HEK293 (cell line): ENCODE measurements around the gene CHCHD10.

ENCODE experiments used
- CTCF ChIA-PET: fragments of 350-600 bp; formaldehyde crosslinking; extraction: SDS; loops from one replicate; lab custom pipeline; 2021; ENCODE audit warnings: antibody characterized with exemption; lab: Yijun Ruan, JAX
- POLR2A ChIA-PET: fragments of 300-600 bp; formaldehyde crosslinking; extraction: SDS; loops from one replicate; lab custom pipeline; 2020; ENCODE audit warnings: antibody characterized with exemption, inconsistent platforms; lab: Yijun Ruan, JAX
- H3K27ac ChIP-seq: fragments of 200-500 bp; sonication (Bioruptor generic); 2 replicates; pipeline ENCODE4 v1.5.1; 2014; ENCODE audit warnings: low read depth, low read length, control low read depth, inconsistent platforms; ENCODE audit errors: extremely low read depth
- H3K36me3 ChIP-seq, 2 experiments: fragments of 200-500 bp in 1 of 2; sonication (Bioruptor generic) in 1 of 2; 1 replicate in 1 of 2; 2 replicates in 1 of 2; pipeline ENCODE4 v1.5.1; 2014 to 2017; ENCODE audit warnings: inconsistent platforms in 2 of 2, low read length in 2 of 2; ENCODE audit not compliant: control insufficient read depth in 2 of 2, insufficient read depth in 1 of 2
- H3K4me1 ChIP-seq: fragments of 200-500 bp; sonication (Bioruptor generic); 2 replicates; pipeline ENCODE4 v1.5.1; 2014; ENCODE audit warnings: mild to moderate bottlenecking, low read length, inconsistent platforms; ENCODE audit not compliant: control insufficient read depth, insufficient read depth
- H3K4me3 ChIP-seq: 2 replicates; pipeline ENCODE4 v1.5.1; 2011; ENCODE audit warnings: low read depth, mild to moderate bottlenecking, control low read depth, low read length, moderate library complexity
- H3K9me3 ChIP-seq: fragments of 200-500 bp; sonication (Bioruptor generic); 2 replicates; pipeline ENCODE4 v1.5.1; 2014; ENCODE audit warnings: low read depth, low read length, inconsistent platforms; ENCODE audit not compliant: control insufficient read depth, insufficient read depth
- GLI4 ChIP-seq: fragments of 450-650 bp; formaldehyde crosslinking; IDR thresholded peaks from 2 replicates; pipeline ENCODE4 v1.5.1; 2016; ENCODE audit warnings: missing biosample characterization, missing genetic modification characterization
- GLIS2 ChIP-seq: fragments of 450-650 bp; formaldehyde crosslinking; IDR thresholded peaks from 2 replicates; pipeline ENCODE4 v1.5.1; 2016; ENCODE audit warnings: missing biosample characterization, missing genetic modification characterization
- HOXC10 ChIP-seq: sonication (generic); formaldehyde crosslinking; IDR thresholded peaks from 2 replicates; pipeline ENCODE4 v1.8.1; 2023; ENCODE audit warnings: mild to moderate bottlenecking, missing genetic modification reagents
- KLF1 ChIP-seq: fragments of 450-650 bp; formaldehyde crosslinking; IDR thresholded peaks from 2 replicates; pipeline ENCODE4 v1.5.1; 2016; ENCODE audit warnings: missing biosample characterization, missing genetic modification characterization
- SETDB1 ChIP-seq: IDR thresholded peaks from one replicate; pipeline ENCODE4 v1.6.1; 2017; ENCODE audit warnings: mild to moderate bottlenecking, low read length, moderate library complexity, mixed read lengths; ENCODE audit not compliant: insufficient read length
- ZBTB21 ChIP-seq: fragments of 450-650 bp; formaldehyde crosslinking; IDR thresholded peaks from 2 replicates; pipeline ENCODE4 v1.5.1; 2017; ENCODE audit warnings: missing biosample characterization, missing genetic modification characterization
- ZNF121 ChIP-seq: fragments of 450-650 bp; formaldehyde crosslinking; IDR thresholded peaks from 2 replicates; pipeline ENCODE4 v1.5.1; 2016; ENCODE audit warnings: missing biosample characterization, missing genetic modification characterization
- ZNF146 ChIP-seq: fragments of 450-650 bp; formaldehyde crosslinking; IDR thresholded peaks from 2 replicates; pipeline ENCODE4 v1.5.1; 2016; ENCODE audit warnings: missing biosample characterization, missing genetic modification characterization
- ZNF19 ChIP-seq: fragments of 450-650 bp; formaldehyde crosslinking; IDR thresholded peaks from 2 replicates; pipeline ENCODE4; 2016; ENCODE audit warnings: missing biosample characterization, missing genetic modification characterization, low read depth
- ZNF670 ChIP-seq: fragments of 450-650 bp; formaldehyde crosslinking; IDR thresholded peaks from 2 replicates; pipeline ENCODE4 v1.5.1; 2016; ENCODE audit warnings: missing biosample characterization, missing genetic modification characterization, low read depth
- TF ChIP-seq, protein P1 (sequence below): fragments of 450-650 bp; formaldehyde crosslinking; IDR thresholded peaks from 2 replicates; pipeline ENCODE4 v1.5.1; 2017; ENCODE audit warnings: missing biosample characterization, missing genetic modification characterization
- TF ChIP-seq, protein P2 (sequence below): fragments of 450-650 bp; formaldehyde crosslinking; IDR thresholded peaks from 2 replicates; pipeline ENCODE4 v1.5.1; 2017; ENCODE audit warnings: missing biosample characterization, missing genetic modification characterization
- TF ChIP-seq, protein P3 (sequence below): fragments of 450-650 bp; formaldehyde crosslinking; IDR thresholded peaks from 2 replicates; pipeline ENCODE4; 2016; ENCODE audit warnings: missing biosample characterization, missing genetic modification characterization
- TF ChIP-seq, protein P4 (sequence below): fragments of 450-650 bp; formaldehyde crosslinking; IDR thresholded peaks from 2 replicates; pipeline ENCODE4 v1.5.1; 2017; ENCODE audit warnings: missing biosample characterization, missing genetic modification characterization
- TF ChIP-seq, protein P5 (sequence below): fragments of 450-650 bp; formaldehyde crosslinking; IDR thresholded peaks from 2 replicates; pipeline ENCODE4 v1.5.1; 2017; ENCODE audit warnings: missing biosample characterization, missing genetic modification characterization
- TF ChIP-seq, protein P6 (sequence below): fragments of 450-650 bp; IDR thresholded peaks from 2 replicates; pipeline ENCODE4 v1.5.1; 2018; ENCODE audit warnings: missing biosample characterization, mild to moderate bottlenecking, missing genetic modification characterization
- TF ChIP-seq, protein P7 (sequence below): fragments of 450-650 bp; formaldehyde crosslinking; conservative IDR thresholded peaks from 2 replicates; pipeline ENCODE4 v1.5.1; 2016; ENCODE audit warnings: low read depth, missing biosample characterization, missing genetic modification characterization

CHCHD10 gene

DNA sequence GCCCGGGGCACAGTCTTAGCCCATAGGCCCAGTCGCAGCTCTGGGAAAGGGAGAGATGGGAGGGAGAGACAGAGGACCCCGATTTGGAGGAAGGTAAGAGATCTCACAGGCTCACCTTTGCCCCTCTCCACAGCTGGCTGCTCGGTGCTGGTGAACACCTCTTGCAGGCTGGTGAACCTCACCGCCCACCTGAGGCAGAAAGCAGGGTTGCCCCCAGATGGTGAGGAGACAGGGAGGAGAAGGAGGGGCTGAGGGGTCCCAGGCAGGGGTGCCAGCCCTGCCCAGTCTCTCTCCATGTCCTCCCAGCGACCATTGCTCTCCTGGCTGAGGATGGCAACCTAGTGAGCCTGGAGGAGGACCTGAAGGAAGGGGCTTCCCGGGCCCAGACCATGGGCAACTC, 3.8 kb downstream of the CHCHD10 start:
- ChIA-PET CTCF (no interaction called here), POLR2A (no interaction called here)
- Histone ChIP-seq H3K9me3 (no peaks in the 10 kb centered on the region), H3K27ac (no peak overlapping the region), H3K4me1 (no peaks in the 10 kb centered on the region), H3K36me3 (peaks cover 0 to 24% of the 10 kb centered on the region in 2 experiments; a peak in 1 of 3 replicates), H3K4me3 (no peak overlapping the region)
- TF ChIP-seq, protein P1, sequence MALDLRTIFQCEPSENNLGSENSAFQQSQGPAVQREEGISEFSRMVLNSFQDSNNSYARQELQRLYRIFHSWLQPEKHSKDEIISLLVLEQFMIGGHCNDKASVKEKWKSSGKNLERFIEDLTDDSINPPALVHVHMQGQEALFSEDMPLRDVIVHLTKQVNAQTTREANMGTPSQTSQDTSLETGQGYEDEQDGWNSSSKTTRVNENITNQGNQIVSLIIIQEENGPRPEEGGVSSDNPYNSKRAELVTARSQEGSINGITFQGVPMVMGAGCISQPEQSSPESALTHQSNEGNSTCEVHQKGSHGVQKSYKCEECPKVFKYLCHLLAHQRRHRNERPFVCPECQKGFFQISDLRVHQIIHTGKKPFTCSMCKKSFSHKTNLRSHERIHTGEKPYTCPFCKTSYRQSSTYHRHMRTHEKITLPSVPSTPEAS = no peak
- no peak for TF ChIP-seq GLIS2 (tag by site-specific recombination)
- TF ChIP-seq HOXC10 (CRISPR knock-in tag) = no peak
- TF ChIP-seq ZBTB21 = no peak
- TF ChIP-seq, protein P2, sequence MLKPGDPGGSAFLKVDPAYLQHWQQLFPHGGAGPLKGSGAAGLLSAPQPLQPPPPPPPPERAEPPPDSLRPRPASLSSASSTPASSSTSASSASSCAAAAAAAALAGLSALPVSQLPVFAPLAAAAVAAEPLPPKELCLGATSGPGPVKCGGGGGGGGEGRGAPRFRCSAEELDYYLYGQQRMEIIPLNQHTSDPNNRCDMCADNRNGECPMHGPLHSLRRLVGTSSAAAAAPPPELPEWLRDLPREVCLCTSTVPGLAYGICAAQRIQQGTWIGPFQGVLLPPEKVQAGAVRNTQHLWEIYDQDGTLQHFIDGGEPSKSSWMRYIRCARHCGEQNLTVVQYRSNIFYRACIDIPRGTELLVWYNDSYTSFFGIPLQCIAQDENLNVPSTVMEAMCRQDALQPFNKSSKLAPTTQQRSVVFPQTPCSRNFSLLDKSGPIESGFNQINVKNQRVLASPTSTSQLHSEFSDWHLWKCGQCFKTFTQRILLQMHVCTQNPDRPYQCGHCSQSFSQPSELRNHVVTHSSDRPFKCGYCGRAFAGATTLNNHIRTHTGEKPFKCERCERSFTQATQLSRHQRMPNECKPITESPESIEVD (tag by site-specific recombination) = no peak
- TF ChIP-seq ZNF146 (tag by site-specific recombination) = no peak
- TF ChIP-seq, protein P3, sequence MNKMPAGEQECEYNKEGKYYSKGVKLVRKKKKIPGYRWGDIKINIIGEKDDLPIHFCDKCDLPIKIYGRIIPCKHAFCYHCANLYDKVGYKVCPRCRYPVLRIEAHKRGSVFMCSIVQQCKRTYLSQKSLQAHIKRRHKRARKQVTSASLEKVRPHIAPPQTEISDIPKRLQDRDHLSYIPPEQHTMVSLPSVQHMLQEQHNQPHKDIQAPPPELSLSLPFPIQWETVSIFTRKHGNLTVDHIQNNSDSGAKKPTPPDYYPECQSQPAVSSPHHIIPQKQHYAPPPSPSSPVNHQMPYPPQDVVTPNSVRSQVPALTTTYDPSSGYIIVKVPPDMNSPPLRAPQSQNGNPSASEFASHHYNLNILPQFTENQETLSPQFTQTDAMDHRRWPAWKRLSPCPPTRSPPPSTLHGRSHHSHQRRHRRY = no peak
- TF ChIP-seq, protein P4, sequence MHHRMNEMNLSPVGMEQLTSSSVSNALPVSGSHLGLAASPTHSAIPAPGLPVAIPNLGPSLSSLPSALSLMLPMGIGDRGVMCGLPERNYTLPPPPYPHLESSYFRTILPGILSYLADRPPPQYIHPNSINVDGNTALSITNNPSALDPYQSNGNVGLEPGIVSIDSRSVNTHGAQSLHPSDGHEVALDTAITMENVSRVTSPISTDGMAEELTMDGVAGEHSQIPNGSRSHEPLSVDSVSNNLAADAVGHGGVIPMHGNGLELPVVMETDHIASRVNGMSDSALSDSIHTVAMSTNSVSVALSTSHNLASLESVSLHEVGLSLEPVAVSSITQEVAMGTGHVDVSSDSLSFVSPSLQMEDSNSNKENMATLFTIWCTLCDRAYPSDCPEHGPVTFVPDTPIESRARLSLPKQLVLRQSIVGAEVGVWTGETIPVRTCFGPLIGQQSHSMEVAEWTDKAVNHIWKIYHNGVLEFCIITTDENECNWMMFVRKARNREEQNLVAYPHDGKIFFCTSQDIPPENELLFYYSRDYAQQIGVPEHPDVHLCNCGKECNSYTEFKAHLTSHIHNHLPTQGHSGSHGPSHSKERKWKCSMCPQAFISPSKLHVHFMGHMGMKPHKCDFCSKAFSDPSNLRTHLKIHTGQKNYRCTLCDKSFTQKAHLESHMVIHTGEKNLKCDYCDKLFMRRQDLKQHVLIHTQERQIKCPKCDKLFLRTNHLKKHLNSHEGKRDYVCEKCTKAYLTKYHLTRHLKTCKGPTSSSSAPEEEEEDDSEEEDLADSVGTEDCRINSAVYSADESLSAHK (tag by site-specific recombination) = no peak
- TF ChIP-seq, protein P5, sequence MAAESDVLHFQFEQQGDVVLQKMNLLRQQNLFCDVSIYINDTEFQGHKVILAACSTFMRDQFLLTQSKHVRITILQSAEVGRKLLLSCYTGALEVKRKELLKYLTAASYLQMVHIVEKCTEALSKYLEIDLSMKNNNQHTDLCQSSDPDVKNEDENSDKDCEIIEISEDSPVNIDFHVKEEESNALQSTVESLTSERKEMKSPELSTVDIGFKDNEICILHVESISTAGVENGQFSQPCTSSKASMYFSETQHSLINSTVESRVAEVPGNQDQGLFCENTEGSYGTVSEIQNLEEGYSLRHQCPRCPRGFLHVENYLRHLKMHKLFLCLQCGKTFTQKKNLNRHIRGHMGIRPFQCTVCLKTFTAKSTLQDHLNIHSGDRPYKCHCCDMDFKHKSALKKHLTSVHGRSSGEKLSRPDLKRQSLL (tag by site-specific recombination) = no peak
- TF ChIP-seq ZNF19 (tag by site-specific recombination) = no peak
- TF ChIP-seq ZNF670 (tag by site-specific recombination) = no peak
- no peak for TF ChIP-seq SETDB1
- no peak for TF ChIP-seq GLI4
- TF ChIP-seq, protein P6, sequence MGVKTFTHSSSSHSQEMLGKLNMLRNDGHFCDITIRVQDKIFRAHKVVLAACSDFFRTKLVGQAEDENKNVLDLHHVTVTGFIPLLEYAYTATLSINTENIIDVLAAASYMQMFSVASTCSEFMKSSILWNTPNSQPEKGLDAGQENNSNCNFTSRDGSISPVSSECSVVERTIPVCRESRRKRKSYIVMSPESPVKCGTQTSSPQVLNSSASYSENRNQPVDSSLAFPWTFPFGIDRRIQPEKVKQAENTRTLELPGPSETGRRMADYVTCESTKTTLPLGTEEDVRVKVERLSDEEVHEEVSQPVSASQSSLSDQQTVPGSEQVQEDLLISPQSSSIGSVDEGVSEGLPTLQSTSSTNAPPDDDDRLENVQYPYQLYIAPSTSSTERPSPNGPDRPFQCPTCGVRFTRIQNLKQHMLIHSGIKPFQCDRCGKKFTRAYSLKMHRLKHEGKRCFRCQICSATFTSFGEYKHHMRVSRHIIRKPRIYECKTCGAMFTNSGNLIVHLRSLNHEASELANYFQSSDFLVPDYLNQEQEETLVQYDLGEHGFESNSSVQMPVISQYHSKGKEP (tag by site-specific recombination) = no peak
- no peak for TF ChIP-seq KLF1 (tag by site-specific recombination)
- TF ChIP-seq, protein P7, sequence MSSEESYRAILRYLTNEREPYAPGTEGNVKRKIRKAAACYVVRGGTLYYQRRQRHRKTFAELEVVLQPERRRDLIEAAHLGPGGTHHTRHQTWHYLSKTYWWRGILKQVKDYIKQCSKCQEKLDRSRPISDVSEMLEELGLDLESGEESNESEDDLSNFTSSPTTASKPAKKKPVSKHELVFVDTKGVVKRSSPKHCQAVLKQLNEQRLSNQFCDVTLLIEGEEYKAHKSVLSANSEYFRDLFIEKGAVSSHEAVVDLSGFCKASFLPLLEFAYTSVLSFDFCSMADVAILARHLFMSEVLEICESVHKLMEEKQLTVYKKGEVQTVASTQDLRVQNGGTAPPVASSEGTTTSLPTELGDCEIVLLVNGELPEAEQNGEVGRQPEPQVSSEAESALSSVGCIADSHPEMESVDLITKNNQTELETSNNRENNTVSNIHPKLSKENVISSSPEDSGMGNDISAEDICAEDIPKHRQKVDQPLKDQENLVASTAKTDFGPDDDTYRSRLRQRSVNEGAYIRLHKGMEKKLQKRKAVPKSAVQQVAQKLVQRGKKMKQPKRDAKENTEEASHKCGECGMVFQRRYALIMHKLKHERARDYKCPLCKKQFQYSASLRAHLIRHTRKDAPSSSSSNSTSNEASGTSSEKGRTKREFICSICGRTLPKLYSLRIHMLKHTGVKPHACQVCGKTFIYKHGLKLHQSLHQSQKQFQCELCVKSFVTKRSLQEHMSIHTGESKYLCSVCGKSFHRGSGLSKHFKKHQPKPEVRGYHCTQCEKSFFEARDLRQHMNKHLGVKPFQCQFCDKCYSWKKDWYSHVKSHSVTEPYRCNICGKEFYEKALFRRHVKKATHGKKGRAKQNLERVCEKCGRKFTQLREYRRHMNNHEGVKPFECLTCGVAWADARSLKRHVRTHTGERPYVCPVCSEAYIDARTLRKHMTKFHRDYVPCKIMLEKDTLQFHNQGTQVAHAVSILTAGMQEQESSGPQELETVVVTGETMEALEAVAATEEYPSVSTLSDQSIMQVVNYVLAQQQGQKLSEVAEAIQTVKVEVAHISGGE (tag by site-specific recombination) = no peak
- no peak for TF ChIP-seq ZNF121
